GM12878 (cell line): ENCODE results near the gene PDSS2. TPM values are rescaled to one million over a fixed set of nuclear protein-coding genes. Genes with fewer than 3 reads are reported as not detected.
A peak's percentile ranks its signal among the peaks of the same experiment; 100 is the strongest.

Source experiments
- ASH2L ChIP-seq: fragments of 300-600, 200-600 bp; sonication (generic); IDR thresholded peaks from 2 replicates; pipeline ENCODE4 v1.6.1; 2017; ENCODE audit warnings: low read depth, mild to moderate bottlenecking, borderline replicate concordance
- CREM ChIP-seq: IDR thresholded peaks from 2 replicates; pipeline ENCODE4 v1.6.1; 2014; ENCODE audit warnings: antibody characterized with exemption, low read depth
- DPF2 ChIP-seq: fragments of 450-650 bp; IDR thresholded peaks from 2 replicates; pipeline ENCODE4 v1.6.1; 2017; ENCODE audit warnings: mild to moderate bottlenecking
- EGR1 ChIP-seq, 2 experiments: IDR thresholded peaks; 1 replicate in 1 of 2; 2 replicates in 1 of 2; pipeline ENCODE4 v1.6.1; 2011 to 2012; ENCODE audit warnings: low read depth in 2 of 2, low read length in 2 of 2, borderline replicate concordance in 1 of 2, mild to moderate bottlenecking in 1 of 2, moderate library complexity in 1 of 2
- ETV6 ChIP-seq, 2 experiments: fragments of 450-650 bp in 1 of 2; IDR thresholded peaks in 1 of 2; conservative IDR thresholded peaks in 1 of 2; 2 replicates each; pipeline ENCODE4 v1.6.1; 2014; ENCODE audit warnings: antibody characterized with exemption in 1 of 2, borderline replicate concordance in 1 of 2, low read depth in 1 of 2, mild to moderate bottlenecking in 1 of 2, moderate library complexity in 1 of 2
- FOXK2 ChIP-seq: fragments of 450-650 bp; IDR thresholded peaks from 2 replicates; pipeline ENCODE4 v1.6.1; 2017; ENCODE audit warnings: mild to moderate bottlenecking, moderate library complexity
- GATAD2B ChIP-seq: fragments of 450-650 bp; conservative IDR thresholded peaks from 2 replicates; pipeline ENCODE4 v1.6.1; 2017; ENCODE audit warnings: low read depth, mild to moderate bottlenecking, moderate library complexity
- HCFC1 ChIP-seq: fragments of 150-350 bp; IDR thresholded peaks from 2 replicates; pipeline ENCODE4 v1.6.1; 2014; ENCODE audit warnings: low read length
- HDAC2 ChIP-seq: fragments of 200-600 bp; sonication (generic); IDR thresholded peaks from 2 replicates; pipeline ENCODE4 v1.6.1; 2017
- HDGF ChIP-seq: fragments of 450-650 bp; IDR thresholded peaks from 2 replicates; pipeline ENCODE4 v1.6.1; 2016; ENCODE audit warnings: antibody characterized with exemption
- IKZF2 ChIP-seq, 2 experiments: fragments of 450-650 bp; IDR thresholded peaks; 2 replicates each; pipeline ENCODE4 v1.6.1; 2017; ENCODE audit warnings: mild to moderate bottlenecking in 2 of 2, moderate library complexity in 2 of 2
- KLF5 ChIP-seq: fragments of 450-650 bp; IDR thresholded peaks from 2 replicates; pipeline ENCODE4 v1.6.1; 2014; ENCODE audit warnings: mild to moderate bottlenecking; ENCODE audit not compliant: partially characterized antibody
- MYC ChIP-seq: IDR thresholded peaks from 2 replicates; pipeline ENCODE4 v1.6.1; 2011; ENCODE audit warnings: mild to moderate bottlenecking, low read length, moderate library complexity, inconsistent platforms; ENCODE audit not compliant: insufficient read depth, insufficient replicate concordance, insufficient read length, severe bottlenecking
- NFYB ChIP-seq: IDR thresholded peaks from 2 replicates; pipeline ENCODE4 v1.6.1; 2011; ENCODE audit warnings: low read depth, mild to moderate bottlenecking, low read length, improper control_type of control experiment, moderate library complexity; ENCODE audit not compliant: insufficient read depth
- NR2C1 ChIP-seq: fragments of 450-650 bp; IDR thresholded peaks from 2 replicates; pipeline ENCODE4 v1.6.1; 2017; ENCODE audit warnings: antibody characterized with exemption, mild to moderate bottlenecking, moderate library complexity
- NR2F1 ChIP-seq: fragments of 450-650 bp; conservative IDR thresholded peaks from 2 replicates; pipeline ENCODE4 v1.6.1; 2017; ENCODE audit warnings: mild to moderate bottlenecking
- POLR2A ChIP-seq: IDR thresholded peaks from 2 replicates; pipeline ENCODE4 v1.6.1; 2011; ENCODE audit warnings: low read depth, mild to moderate bottlenecking, low read length
- RAD21 ChIP-seq: IDR thresholded peaks from 2 replicates; pipeline ENCODE4 v1.6.1; 2011; ENCODE audit warnings: mild to moderate bottlenecking, low read depth, low read length, moderate library complexity; ENCODE audit not compliant: insufficient read depth
- RUNX3 ChIP-seq: IDR thresholded peaks from 2 replicates; pipeline ENCODE4 v1.6.1; 2012; ENCODE audit warnings: low read length, inconsistent platforms
- SIN3A ChIP-seq: IDR thresholded peaks from 2 replicates; pipeline ENCODE4 v1.6.1; 2012; ENCODE audit warnings: low read depth, low read length, improper control_type of control experiment
- SIX5 ChIP-seq: IDR thresholded peaks from 2 replicates; pipeline ENCODE4 v1.6.1; 2011; ENCODE audit warnings: mild to moderate bottlenecking, low read depth, low read length, moderate library complexity; ENCODE audit not compliant: severe bottlenecking
- SMAD5 ChIP-seq: IDR thresholded peaks from 2 replicates; pipeline ENCODE4 v1.6.1; 2016; ENCODE audit warnings: antibody characterized with exemption, low read depth
- SMC3 ChIP-seq: IDR thresholded peaks from 2 replicates; pipeline ENCODE4 v1.6.1; 2011; ENCODE audit warnings: low read length, improper control_type of control experiment, borderline replicate concordance
- SPI1 ChIP-seq: IDR thresholded peaks from 2 replicates; pipeline ENCODE4 v1.6.1; 2011; ENCODE audit warnings: low read depth, mild to moderate bottlenecking, low read length, moderate library complexity, borderline replicate concordance; ENCODE audit not compliant: insufficient read depth
- SRF ChIP-seq, 2 experiments: IDR thresholded peaks; 2 replicates each; pipeline ENCODE4 v1.6.1; 2011; ENCODE audit warnings: low read depth in 2 of 2, low read length in 2 of 2, mild to moderate bottlenecking in 1 of 2, moderate library complexity in 1 of 2
- STAT3 ChIP-seq: IDR thresholded peaks from 2 replicates; pipeline ENCODE4 v1.6.1; 2011; ENCODE audit warnings: low read depth, low read length, improper control_type of control experiment
- TARDBP ChIP-seq: IDR thresholded peaks from 2 replicates; pipeline ENCODE4 v1.6.1; 2016; ENCODE audit warnings: borderline replicate concordance
- ZNF274 ChIP-seq: IDR thresholded peaks from one replicate; pipeline ENCODE4 v1.8.0; 2011; ENCODE audit not compliant: insufficient read length, insufficient read depth
- ZSCAN29 ChIP-seq: fragments of 450-650 bp; IDR thresholded peaks from 2 replicates; pipeline ENCODE4 v1.6.1; 2017; ENCODE audit warnings: mild to moderate bottlenecking, moderate library complexity
- polyA plus RNA-seq, 11 experiments: library from polyadenylated mRNA; depleted of rRNA in 4 of 11; unstranded in 6 of 11; stranded (reverse) in 5 of 11; fragments of >200 nt; fragmentation: Nextera tagmentation in 4 of 11; fragmentation: Illumina TruSeq in 1 of 11; extraction: Ambion mirVana in 4 of 11; extraction: Trizol in 1 of 11; gene quantifications; 1 replicate in 1 of 11; 2 replicates in 10 of 11; pipeline versions ENCODE4 v1.2.1 to v1.2.3, GENCODE V29; 2011 to 2016; ENCODE audit warnings: inconsistent platforms in 2 of 11, missing spikeins in 2 of 11, low read depth in 1 of 11
- total RNA-seq, 4 experiments: library from RNA; depleted of rRNA in 3 of 4; stranded (reverse); fragments of >200 nt in 3 of 4; fragmentation: Illumina TruSeq in 1 of 4; extraction: Trizol in 1 of 4; gene quantifications; 2 replicates each; pipeline versions ENCODE4 v1.2.1 to v1.2.3, GENCODE V29; 2013 to 2021
- TF ChIP-seq, protein P1 (sequence below): IDR thresholded peaks from 2 replicates; pipeline ENCODE4 v1.6.1; 2012; ENCODE audit warnings: low read depth, low read length, improper control_type of control experiment
- TF ChIP-seq, protein P2 (sequence below): fragments of 450-650 bp; formaldehyde crosslinking; IDR thresholded peaks from 2 replicates; pipeline ENCODE4 v1.5.0; 2022; ENCODE audit warnings: mild to moderate bottlenecking, missing genetic modification characterization

PDSS2 gene
- total and polyA plus RNA-seq, 10 of the 15 experiments (the other 5 are each of a cell fraction or from before 2014, with no cell fraction given), result 7.7 to 15.5 (median 9.6) TPM

- no peak for TF ChIP-seq ZNF274
- TF ChIP-seq RAD21, result no peak
- no peak for TF ChIP-seq SIX5
- TF ChIP-seq SMAD5, result no peak
- TF ChIP-seq SPI1, result peak; percentile 35; the same call in 1 of the 2 replicates
- peak; percentile 61 for TF ChIP-seq NFYB
- TF ChIP-seq RUNX3, result peak; percentile 65
- no peak for TF ChIP-seq TARDBP
- no peak for TF ChIP-seq ASH2L
- no peak for TF ChIP-seq DPF2
- no peak for TF ChIP-seq HCFC1
- no peak for TF ChIP-seq KLF5
- TF ChIP-seq CREM, result no peak
- TF ChIP-seq EGR1 (IDR thresholded peaks at IDR 0.05; ENCODE audit: borderline replicate concordance in 1 of 2, low read depth in 2 of 2, low read length in 2 of 2), result no peak
- TF ChIP-seq ETV6 (conservative IDR thresholded peaks at IDR 0.05 in 1 of 2, IDR thresholded peaks at IDR 0.05 in 1 of 2; ENCODE audit: borderline replicate concordance in 1 of 2, low read depth in 1 of 2), result no peak
- TF ChIP-seq NR2F1, result no peak
- TF ChIP-seq STAT3, result no peak
- no peak for TF ChIP-seq HDAC2
- TF ChIP-seq MYC, result no peak
- no peak for TF ChIP-seq SMC3
- no peak for TF ChIP-seq NR2C1
- TF ChIP-seq HDGF, result no peak
- TF ChIP-seq GATAD2B, result no peak
- no peak for TF ChIP-seq FOXK2
- TF ChIP-seq, protein P1, sequence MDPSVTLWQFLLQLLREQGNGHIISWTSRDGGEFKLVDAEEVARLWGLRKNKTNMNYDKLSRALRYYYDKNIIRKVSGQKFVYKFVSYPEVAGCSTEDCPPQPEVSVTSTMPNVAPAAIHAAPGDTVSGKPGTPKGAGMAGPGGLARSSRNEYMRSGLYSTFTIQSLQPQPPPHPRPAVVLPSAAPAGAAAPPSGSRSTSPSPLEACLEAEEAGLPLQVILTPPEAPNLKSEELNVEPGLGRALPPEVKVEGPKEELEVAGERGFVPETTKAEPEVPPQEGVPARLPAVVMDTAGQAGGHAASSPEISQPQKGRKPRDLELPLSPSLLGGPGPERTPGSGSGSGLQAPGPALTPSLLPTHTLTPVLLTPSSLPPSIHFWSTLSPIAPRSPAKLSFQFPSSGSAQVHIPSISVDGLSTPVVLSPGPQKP, result no peak
- TF ChIP-seq ZSCAN29, result no peak
- no peak for TF ChIP-seq SIN3A
- no peak for TF ChIP-seq IKZF2 (IDR thresholded peaks at IDR 0.05)
- TF ChIP-seq, protein P2, sequence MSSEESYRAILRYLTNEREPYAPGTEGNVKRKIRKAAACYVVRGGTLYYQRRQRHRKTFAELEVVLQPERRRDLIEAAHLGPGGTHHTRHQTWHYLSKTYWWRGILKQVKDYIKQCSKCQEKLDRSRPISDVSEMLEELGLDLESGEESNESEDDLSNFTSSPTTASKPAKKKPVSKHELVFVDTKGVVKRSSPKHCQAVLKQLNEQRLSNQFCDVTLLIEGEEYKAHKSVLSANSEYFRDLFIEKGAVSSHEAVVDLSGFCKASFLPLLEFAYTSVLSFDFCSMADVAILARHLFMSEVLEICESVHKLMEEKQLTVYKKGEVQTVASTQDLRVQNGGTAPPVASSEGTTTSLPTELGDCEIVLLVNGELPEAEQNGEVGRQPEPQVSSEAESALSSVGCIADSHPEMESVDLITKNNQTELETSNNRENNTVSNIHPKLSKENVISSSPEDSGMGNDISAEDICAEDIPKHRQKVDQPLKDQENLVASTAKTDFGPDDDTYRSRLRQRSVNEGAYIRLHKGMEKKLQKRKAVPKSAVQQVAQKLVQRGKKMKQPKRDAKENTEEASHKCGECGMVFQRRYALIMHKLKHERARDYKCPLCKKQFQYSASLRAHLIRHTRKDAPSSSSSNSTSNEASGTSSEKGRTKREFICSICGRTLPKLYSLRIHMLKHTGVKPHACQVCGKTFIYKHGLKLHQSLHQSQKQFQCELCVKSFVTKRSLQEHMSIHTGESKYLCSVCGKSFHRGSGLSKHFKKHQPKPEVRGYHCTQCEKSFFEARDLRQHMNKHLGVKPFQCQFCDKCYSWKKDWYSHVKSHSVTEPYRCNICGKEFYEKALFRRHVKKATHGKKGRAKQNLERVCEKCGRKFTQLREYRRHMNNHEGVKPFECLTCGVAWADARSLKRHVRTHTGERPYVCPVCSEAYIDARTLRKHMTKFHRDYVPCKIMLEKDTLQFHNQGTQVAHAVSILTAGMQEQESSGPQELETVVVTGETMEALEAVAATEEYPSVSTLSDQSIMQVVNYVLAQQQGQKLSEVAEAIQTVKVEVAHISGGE, result no peak
- no peak for TF ChIP-seq POLR2A
- no peak for TF ChIP-seq SRF (IDR thresholded peaks at IDR 0.05; ENCODE audit: low read depth in 2 of 2, low read length in 2 of 2)
These were observed 129.2 kb downstream of the PDSS2 start (continued) for GRCh38 chr6:107330168-107330567.
